ENCODE results near the gene ENTR1.

GRCh38 chr9:136381311-136381710, 29.1 kb downstream of the ENTR1 start:
- TF ChIP-seq, protein P1, sequence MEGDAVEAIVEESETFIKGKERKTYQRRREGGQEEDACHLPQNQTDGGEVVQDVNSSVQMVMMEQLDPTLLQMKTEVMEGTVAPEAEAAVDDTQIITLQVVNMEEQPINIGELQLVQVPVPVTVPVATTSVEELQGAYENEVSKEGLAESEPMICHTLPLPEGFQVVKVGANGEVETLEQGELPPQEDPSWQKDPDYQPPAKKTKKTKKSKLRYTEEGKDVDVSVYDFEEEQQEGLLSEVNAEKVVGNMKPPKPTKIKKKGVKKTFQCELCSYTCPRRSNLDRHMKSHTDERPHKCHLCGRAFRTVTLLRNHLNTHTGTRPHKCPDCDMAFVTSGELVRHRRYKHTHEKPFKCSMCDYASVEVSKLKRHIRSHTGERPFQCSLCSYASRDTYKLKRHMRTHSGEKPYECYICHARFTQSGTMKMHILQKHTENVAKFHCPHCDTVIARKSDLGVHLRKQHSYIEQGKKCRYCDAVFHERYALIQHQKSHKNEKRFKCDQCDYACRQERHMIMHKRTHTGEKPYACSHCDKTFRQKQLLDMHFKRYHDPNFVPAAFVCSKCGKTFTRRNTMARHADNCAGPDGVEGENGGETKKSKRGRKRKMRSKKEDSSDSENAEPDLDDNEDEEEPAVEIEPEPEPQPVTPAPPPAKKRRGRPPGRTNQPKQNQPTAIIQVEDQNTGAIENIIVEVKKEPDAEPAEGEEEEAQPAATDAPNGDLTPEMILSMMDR (IDR thresholded peaks at IDR 0.05) = no peak
- no peak for TF ChIP-seq POLR2AphosphoS5 (IDR thresholded peaks at IDR 0.05)
- TF ChIP-seq POLR2A (IDR thresholded peaks at IDR 0.05) = no peak
